ENCODE results near the gene IL18RAP.

GRCh38 chr2:102449370-102449974, 26.5 kb downstream of the IL18RAP start:
- TF ChIP-seq CTCF (conservative IDR thresholded peaks at IDR 0.05; ENCODE audit: low read depth in 2 of 2) (peak; percentile 74 to 87), REST (IDR thresholded peaks at IDR 0.05; ENCODE audit: unreplicated experiment) (no peak), ZNF114 (CRISPR knock-in tag; IDR thresholded peaks at IDR 0.05) (no peak), EZH2 (IDR thresholded peaks at IDR 0.05; ENCODE audit: low read depth, unreplicated experiment) (no peak), POLR2AphosphoS5 (IDR thresholded peaks at IDR 0.05; ENCODE audit: low read depth) (no peak), ZNF331 (CRISPR knock-in tag; IDR thresholded peaks at IDR 0.05; ENCODE audit: low read depth) (no peak)

All from GM23338 (cell line).